HCT116 (cell line): ENCODE results near the gene CRAT. TPM values are rescaled to one million over a fixed set of nuclear protein-coding genes. Genes with fewer than 3 reads are reported as not detected.
A peak's percentile ranks its signal among the peaks of the same experiment; 100 is the strongest.

ENCODE experiments used
- ATAC-seq: fragments of 200-7000 bp; cut with Tn5 transposase; 2 replicates; pipeline ENCODE4 v1.9.1; 2020; ENCODE audit warnings: mild to moderate bottlenecking, moderate library complexity
- BruUV-seq: library from RNA; stranded (reverse); fragments of 400-500 nt; replicated peaks from 2 replicates; lab custom pipeline; 2021; lab: Mats Ljungman, UMichigan
- CTCF ChIA-PET: fragments of 300-600 bp; sonication (Branson Sonifier 250); formaldehyde crosslinking; loops from one replicate; lab custom pipeline; 2021; ENCODE audit warnings: antibody characterized with exemption; lab: Charles Lee
- POLR2A ChIA-PET: fragments of 300-600, 350-600 bp; sonication (Branson Sonifier 250); formaldehyde crosslinking; loops from one replicate; lab custom pipeline; 2021; ENCODE audit warnings: antibody characterized with exemption; lab: Charles Lee
- RAD21 ChIA-PET, 2 experiments: fragments of 300-600 bp; sonication (Branson Sonifier 250); formaldehyde crosslinking; loops; one replicate each; lab custom pipeline; 2023; ENCODE audit warnings: low total read pairs in 2 of 2; ENCODE audit not compliant: uncharacterized antibody in 2 of 2, unreplicated experiment in 2 of 2, low non-redundant PET in 1 of 2; lab: Charles Lee
- DNase-seq: peaks from one replicate; pipeline ENCODE4 v3.0.0-alpha.2; 2010; ENCODE audit warnings: low read depth, low spot score
- H2AFZ ChIP-seq: fragments of 200-600 bp; shearing (Covaris generic), sonication (generic); 2 replicates; pipeline ENCODE4 v1.6.1; 2017; ENCODE audit warnings: low read depth, mixed run types, mixed read lengths, antibody characterized with exemption, low read length; ENCODE audit not compliant: poor library complexity, severe bottlenecking
- H3K27ac ChIP-seq: 2 replicates; pipeline ENCODE4 v1.5.1; 2012; ENCODE audit warnings: low read depth, low read length
- H3K27me3 ChIP-seq: fragments of 200-600 bp; sonication (generic); 2 replicates; pipeline ENCODE4 v1.6.1; 2016; ENCODE audit warnings: mixed run types, low read length, mixed read lengths; ENCODE audit not compliant: insufficient read depth
- H3K36me3 ChIP-seq, 2 experiments: fragments of 200-500 bp in 1 of 2; fragments of 200-600 bp in 1 of 2; sonication (Bioruptor generic) in 1 of 2; sonication (generic) in 1 of 2; 2 replicates each; pipeline versions ENCODE4 v1.5.1 to v1.6.1; 2014 to 2016; ENCODE audit warnings: low read length in 2 of 2, inconsistent platforms in 1 of 2, mixed read lengths in 1 of 2, mixed run types in 1 of 2; ENCODE audit not compliant: insufficient read depth in 2 of 2, control insufficient read depth in 1 of 2
- H3K4me1 ChIP-seq, 2 experiments: fragments of 200-600 bp in 1 of 2; sonication (generic) in 1 of 2; 2 replicates each; pipeline versions ENCODE4 v1.5.1 to v1.6.1; 2012 to 2017; ENCODE audit warnings: low read length in 2 of 2, inconsistent platforms in 1 of 2, mild to moderate bottlenecking in 1 of 2, mixed read lengths in 1 of 2, mixed run types in 1 of 2, moderate library complexity in 1 of 2; ENCODE audit not compliant: insufficient read depth in 2 of 2, control insufficient read depth in 1 of 2
- H3K4me2 ChIP-seq: fragments of 200-600 bp; sonication (generic); 2 replicates; pipeline ENCODE4 v1.6.1; 2017; ENCODE audit warnings: mixed run types, low read length, mixed read lengths
- H3K4me3 ChIP-seq, 2 experiments: fragments of 200-600 bp in 1 of 2; sonication (generic) in 1 of 2; replicated peaks in 1 of 2; 2 replicates each; pipeline ENCODE4 v1.5.1; 2011 to 2016; ENCODE audit warnings: low read length in 2 of 2, control low read depth in 1 of 2, low read depth in 1 of 2, mild to moderate bottlenecking in 1 of 2, mixed read lengths in 1 of 2, mixed run types in 1 of 2
- H3K79me2 ChIP-seq: fragments of 200-600 bp; sonication (generic); 2 replicates; pipeline ENCODE4 v1.6.1; 2017; ENCODE audit warnings: mild to moderate bottlenecking, mixed run types, low read length, moderate library complexity, mixed read lengths; ENCODE audit not compliant: insufficient read depth
- H3K9ac ChIP-seq: fragments of 200-600 bp; sonication (generic); 2 replicates; pipeline ENCODE4 v1.6.1; 2016; ENCODE audit warnings: low read length, mixed read lengths
- H3K9me2 ChIP-seq: fragments of 200-600 bp; sonication (generic), shearing (Covaris generic); 2 replicates; pipeline ENCODE4 v1.6.1; 2017; ENCODE audit warnings: mixed run types, mild to moderate bottlenecking, moderate library complexity; ENCODE audit not compliant: insufficient read depth
- H3K9me3 ChIP-seq, 2 experiments: fragments of 200-500 bp in 1 of 2; fragments of 200-600 bp in 1 of 2; sonication (Bioruptor generic) in 1 of 2; sonication (generic) in 1 of 2; 2 replicates each; pipeline ENCODE4 v1.6.1; 2014 to 2017; ENCODE audit warnings: low read length in 2 of 2, mixed read lengths in 2 of 2, inconsistent platforms in 1 of 2, low read depth in 1 of 2, mild to moderate bottlenecking in 1 of 2, mixed run types in 1 of 2, moderate library complexity in 1 of 2; ENCODE audit not compliant: control insufficient read depth in 1 of 2, insufficient read depth in 1 of 2
- H4K20me1 ChIP-seq: fragments of 200-600 bp; sonication (generic), shearing (Covaris generic); 2 replicates; pipeline ENCODE4 v1.6.1; 2017; ENCODE audit warnings: mixed run types, mild to moderate bottlenecking, moderate library complexity; ENCODE audit not compliant: insufficient read depth
- CBX3 ChIP-seq: IDR thresholded peaks from 2 replicates; pipeline ENCODE4 v1.6.1; 2012; ENCODE audit warnings: low read depth
- CEBPB ChIP-seq: IDR thresholded peaks from 2 replicates; pipeline ENCODE4 v1.6.1; 2012; ENCODE audit warnings: low read depth
- CTCF ChIP-seq, 3 experiments: fragments of 200-600 bp in 1 of 3; sonication (generic) in 1 of 3; IDR thresholded peaks in 2 of 3; conservative IDR thresholded peaks in 1 of 3; 2 replicates each; pipeline ENCODE4 v1.5.1; 2012 to 2017; ENCODE audit warnings: low read depth in 2 of 3, low read length in 2 of 3, antibody characterized with exemption in 1 of 3, borderline replicate concordance in 1 of 3, control low read depth in 1 of 3, mild to moderate bottlenecking in 1 of 3, mixed read lengths in 1 of 3, mixed run types in 1 of 3, moderate library complexity in 1 of 3; ENCODE audit not compliant: insufficient read depth in 1 of 3
- EGR1 ChIP-seq: IDR thresholded peaks from 2 replicates; pipeline ENCODE4 v1.6.1; 2012; ENCODE audit warnings: low read depth
- ELF1 ChIP-seq: IDR thresholded peaks from 2 replicates; pipeline ENCODE4 v1.6.1; 2012; ENCODE audit warnings: low read depth, borderline replicate concordance
- EZH2 ChIP-seq: fragments of 200-600 bp; sonication (generic); IDR thresholded peaks from 2 replicates; pipeline ENCODE4 v1.6.1; 2017; ENCODE audit warnings: antibody characterized with exemption, mixed run types
- EZH2phosphoT487 ChIP-seq: fragments of 200-600 bp; IDR thresholded peaks from 2 replicates; pipeline ENCODE4 v1.6.1; 2018; ENCODE audit warnings: antibody characterized with exemption, borderline replicate concordance
- JUND ChIP-seq: IDR thresholded peaks from 2 replicates; pipeline ENCODE4 v1.6.1; 2012
- POLR2A ChIP-seq: IDR thresholded peaks from 2 replicates; pipeline ENCODE4 v1.7.0; 2011; ENCODE audit warnings: borderline replicate concordance; ENCODE audit not compliant: insufficient read depth, insufficient read length; ENCODE audit errors: extremely low read depth
- POLR2AphosphoS5 ChIP-seq: IDR thresholded peaks from 2 replicates; pipeline ENCODE4 v1.6.1; 2011; ENCODE audit warnings: mild to moderate bottlenecking, low read depth, low read length, moderate library complexity
- RAD21 ChIP-seq: IDR thresholded peaks from 2 replicates; pipeline ENCODE4 v1.6.1; 2012; ENCODE audit warnings: low read depth, mild to moderate bottlenecking
- SIN3A ChIP-seq: IDR thresholded peaks from 2 replicates; pipeline ENCODE4 v1.6.1; 2012; ENCODE audit warnings: low read depth
- SP1 ChIP-seq: IDR thresholded peaks from 2 replicates; pipeline ENCODE4 v1.6.1; 2012; ENCODE audit warnings: low read depth
- SRF ChIP-seq: IDR thresholded peaks from 2 replicates; pipeline ENCODE4 v1.6.1; 2012; ENCODE audit warnings: low read depth
- TCF7L2 ChIP-seq: IDR thresholded peaks from 2 replicates; pipeline ENCODE4 v1.7.0; 2011; ENCODE audit warnings: borderline replicate concordance, inconsistent platforms; ENCODE audit not compliant: insufficient read depth, insufficient read length; ENCODE audit errors: extremely low read depth
- YY1 ChIP-seq: IDR thresholded peaks from 2 replicates; pipeline ENCODE4 v1.6.1; 2011; ENCODE audit warnings: low read length, low read depth, moderate library complexity, mild to moderate bottlenecking; ENCODE audit not compliant: insufficient replicate concordance; ENCODE audit errors: extremely low read depth
- ZFX ChIP-seq: fragments of 450-650 bp; IDR thresholded peaks from 2 replicates; pipeline ENCODE4 v1.6.1; 2017
- ZNF274 ChIP-seq: fragments of 200-500 bp; sonication (Bioruptor generic); IDR thresholded peaks from 2 replicates; pipeline ENCODE4 v1.6.1; 2014; ENCODE audit warnings: mild to moderate bottlenecking, low read depth, low read length, inconsistent platforms
- intact Hi-C: fragments of 100-400 bp; cut with micrococcal nuclease; formaldehyde crosslinking; loops from 2 replicates; pipeline ENCODE4 v1.10.0; 2022
- total RNA-seq: library from RNA; stranded (reverse); gene quantifications from one replicate; pipeline ENCODE4 v1.2.1, GENCODE V29; 2021; ENCODE audit not compliant: unreplicated experiment
- TF ChIP-seq, protein P1 (sequence below): IDR thresholded peaks from 2 replicates; pipeline ENCODE4 v1.6.1; 2012
- TF ChIP-seq, protein P2 (sequence below): IDR thresholded peaks from 2 replicates; pipeline ENCODE4 v1.6.1; 2012; ENCODE audit warnings: low read depth

CRAT gene
- total RNA-seq, 1 experiment from 2014 or later = 29.0 TPM

DNA sequence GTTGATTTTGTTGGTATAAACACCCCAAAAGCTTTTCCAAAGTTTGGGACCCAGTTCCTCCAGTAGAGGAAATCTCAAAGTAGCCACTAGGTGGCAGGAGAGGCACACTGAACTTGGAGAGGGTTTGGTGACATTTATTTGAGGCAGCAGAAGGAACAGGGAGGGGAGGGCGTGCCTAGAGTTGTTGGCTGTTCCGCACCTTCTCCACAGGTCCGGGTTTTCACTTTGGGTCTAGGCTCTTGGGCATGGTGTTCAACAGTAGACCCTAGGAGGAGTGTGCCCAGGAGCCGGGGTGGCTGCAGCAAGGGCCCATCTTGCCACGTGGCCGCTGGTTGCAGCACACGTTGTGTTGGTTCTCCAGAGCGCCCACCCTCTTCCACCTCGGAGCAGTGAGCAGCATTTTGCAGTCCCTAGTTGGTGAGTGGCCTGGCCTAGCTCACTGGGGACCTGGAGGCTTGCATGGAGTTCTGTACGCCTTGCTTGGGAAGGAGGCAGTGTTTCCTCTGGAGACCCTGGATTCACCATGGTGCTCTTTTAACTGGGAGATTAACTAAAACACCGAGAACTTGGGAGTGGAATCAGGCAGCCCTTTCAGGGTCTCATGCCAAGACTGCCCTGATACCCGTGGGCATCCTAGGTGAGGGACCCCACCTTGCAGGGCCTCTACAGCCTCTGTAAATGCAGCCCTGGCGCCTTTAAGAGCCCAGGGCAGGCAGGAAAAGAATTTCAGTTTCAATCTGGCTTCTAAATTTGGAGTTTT is 28.8 kb upstream of the CRAT start:
- Histone ChIP-seq H3K4me1 (peaks cover 39 to 67% of the 10 kb centered on the region in 2 experiments), H3K4me3 (peak overlapping the region; percentile 60 to 69), H3K27ac (peak overlapping the region; percentile 99), H3K36me3 (peaks cover 4 to 23% of the 10 kb centered on the region in 2 experiments; a peak in 2 of 4 replicates), H3K9me2 (no peaks in the 10 kb centered on the region), H3K9ac (peak overlapping the region; percentile 87), H3K4me2 (peak overlapping the region; percentile 85), H4K20me1 (no peaks in the 10 kb centered on the region), H3K79me2 (peaks cover 37% of the 10 kb centered on the region), H3K27me3 (no peaks in the 10 kb centered on the region), H2AFZ (no peak overlapping the region), H3K9me3 (no peaks in the 10 kb centered on the region)
- TSS peak; percentile 92 for BruUV-seq
- RAD21 ChIA-PET = interaction anchor here (0.6 to 1.6 kb wide), 13 partner anchors 8 to 487 kb away, joined by 3 to 9 read pairs (median 3); partner anchors contain the start of genes NTMT1 (in 2 of the 2) and IER5L (in 1 of the 2)
- POLR2A ChIA-PET = interaction anchor here (0.7 to 2.8 kb wide), 17 partner anchors 8 to 598 kb away, joined by 3 to 26 read pairs (median 3); partner anchors contain the start of genes IER5L, NTMT1 and PTPA
- DNase-seq = peak; percentile 71
- intact Hi-C loops = loop anchor here (1.0 to 5.0 kb wide), 5 partner anchors 349 to 651 kb away; no protein-coding TSS in a partner anchor
- CTCF ChIA-PET = interaction anchor here (0.7 to 6.0 kb wide), 29 partner anchors 8 to 638 kb away, joined by 3 to 77 read pairs (median 5); partner anchors contain the start of genes C9orf50, IER5L, NTMT1 and SH3GLB2
- peak; percentile 48 for ATAC-seq
- TF ChIP-seq, protein P1, sequence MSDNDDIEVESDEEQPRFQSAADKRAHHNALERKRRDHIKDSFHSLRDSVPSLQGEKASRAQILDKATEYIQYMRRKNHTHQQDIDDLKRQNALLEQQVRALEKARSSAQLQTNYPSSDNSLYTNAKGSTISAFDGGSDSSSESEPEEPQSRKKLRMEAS = no peak
- TF ChIP-seq TCF7L2 (peak; percentile 6), POLR2A (peak; percentile 18), EZH2phosphoT487 (no peak), ELF1 (no peak), CTCF (IDR thresholded peaks at IDR 0.05 in 2 of 3, conservative IDR thresholded peaks at IDR 0.05 in 1 of 3; ENCODE audit: borderline replicate concordance in 1 of 3, insufficient read depth in 1 of 3, low read depth in 2 of 3, low read length in 2 of 3) (peak in 2 of 3 experiments; percentile 76 to 92; a peak in 4 of 6 replicates), SRF (no peak), ZNF274 (no peak), SP1 (no peak), CEBPB (no peak), JUND (no peak), EZH2 (no peak), EGR1 (no peak), RAD21 (no peak), ZFX (no peak), SIN3A (no peak), YY1 (no peak), CBX3 (no peak), POLR2AphosphoS5 (no peak)
- TF ChIP-seq, protein P2, sequence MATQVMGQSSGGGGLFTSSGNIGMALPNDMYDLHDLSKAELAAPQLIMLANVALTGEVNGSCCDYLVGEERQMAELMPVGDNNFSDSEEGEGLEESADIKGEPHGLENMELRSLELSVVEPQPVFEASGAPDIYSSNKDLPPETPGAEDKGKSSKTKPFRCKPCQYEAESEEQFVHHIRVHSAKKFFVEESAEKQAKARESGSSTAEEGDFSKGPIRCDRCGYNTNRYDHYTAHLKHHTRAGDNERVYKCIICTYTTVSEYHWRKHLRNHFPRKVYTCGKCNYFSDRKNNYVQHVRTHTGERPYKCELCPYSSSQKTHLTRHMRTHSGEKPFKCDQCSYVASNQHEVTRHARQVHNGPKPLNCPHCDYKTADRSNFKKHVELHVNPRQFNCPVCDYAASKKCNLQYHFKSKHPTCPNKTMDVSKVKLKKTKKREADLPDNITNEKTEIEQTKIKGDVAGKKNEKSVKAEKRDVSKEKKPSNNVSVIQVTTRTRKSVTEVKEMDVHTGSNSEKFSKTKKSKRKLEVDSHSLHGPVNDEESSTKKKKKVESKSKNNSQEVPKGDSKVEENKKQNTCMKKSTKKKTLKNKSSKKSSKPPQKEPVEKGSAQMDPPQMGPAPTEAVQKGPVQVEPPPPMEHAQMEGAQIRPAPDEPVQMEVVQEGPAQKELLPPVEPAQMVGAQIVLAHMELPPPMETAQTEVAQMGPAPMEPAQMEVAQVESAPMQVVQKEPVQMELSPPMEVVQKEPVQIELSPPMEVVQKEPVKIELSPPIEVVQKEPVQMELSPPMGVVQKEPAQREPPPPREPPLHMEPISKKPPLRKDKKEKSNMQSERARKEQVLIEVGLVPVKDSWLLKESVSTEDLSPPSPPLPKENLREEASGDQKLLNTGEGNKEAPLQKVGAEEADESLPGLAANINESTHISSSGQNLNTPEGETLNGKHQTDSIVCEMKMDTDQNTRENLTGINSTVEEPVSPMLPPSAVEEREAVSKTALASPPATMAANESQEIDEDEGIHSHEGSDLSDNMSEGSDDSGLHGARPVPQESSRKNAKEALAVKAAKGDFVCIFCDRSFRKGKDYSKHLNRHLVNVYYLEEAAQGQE = no peak
